ENCODE data around the gene STOM.

DNA sequence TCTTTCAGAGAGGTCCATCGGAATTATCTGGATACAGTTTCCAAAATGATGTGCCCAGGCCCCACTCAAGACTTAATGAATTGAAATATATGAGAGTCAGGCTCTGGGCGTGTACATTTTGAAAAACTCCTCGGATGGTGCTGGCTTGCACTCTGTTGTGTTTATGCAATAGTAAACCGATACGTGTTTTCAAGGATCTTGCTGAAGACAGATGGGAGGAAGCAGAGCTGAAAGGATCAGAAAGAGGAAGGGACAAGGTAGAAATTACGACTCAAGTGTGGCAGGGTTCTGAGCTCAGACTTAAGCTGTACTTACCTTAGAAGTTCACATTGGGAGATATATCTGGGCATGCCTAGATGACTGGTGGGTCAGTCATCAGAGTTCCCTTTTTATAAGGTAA is 13.7 kb upstream of the STOM start:
- TF ChIP-seq ZNF274 (IDR thresholded peaks at IDR 0.05; ENCODE audit: low read depth, low read length) (no peak), SUZ12 (IDR thresholded peaks at IDR 0.05; ENCODE audit: extremely low read depth, insufficient read depth, insufficient read length) (no peak)

All from NT2/D1 (cell line).